ENCODE data around the gene IAH1.
"Not testable (repeated sequence)": the region's sequence is repeated elsewhere in the genome, so short reads cannot be mapped to it uniquely, and the experiment has no call there.

Gene IAH1

GRCh38 chr2:9473308-9473984 is 905 bp upstream of the IAH1 start:
- no peak for DNase-seq (ENCODE audit: low spot score)

GRCh38 chr2:9473985-9474360 is 378 bp upstream of the IAH1 start:
- peak; percentile 34 for DNase-seq (ENCODE audit: low spot score)

- DNase-seq (ENCODE audit: low spot score): no peak
These were observed 3.6 kb downstream of the IAH1 start for GRCh38 chr2:9477914-9478313.

DNA sequence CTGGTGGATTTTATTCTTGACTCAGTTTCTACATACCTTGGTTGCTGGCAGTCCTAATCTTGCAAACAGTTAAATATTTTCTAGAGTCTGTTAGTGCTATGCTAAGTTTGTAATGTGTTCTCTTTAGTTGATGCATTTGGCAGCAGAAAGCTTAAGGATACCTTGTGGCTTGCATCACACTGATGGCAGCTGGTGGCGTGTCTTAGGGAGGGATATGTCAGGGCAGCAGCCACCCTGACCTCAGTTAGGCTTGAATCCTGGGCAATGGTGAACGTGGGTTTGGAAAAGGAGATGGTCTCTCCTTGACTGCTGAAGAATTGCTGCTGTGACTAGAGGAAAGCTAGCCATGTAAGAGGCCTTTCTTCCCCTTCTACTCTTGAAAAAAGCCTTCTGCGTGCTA is 4.2 kb downstream of the IAH1 start:
- DNase-seq (ENCODE audit: low spot score): no peak

DNA sequence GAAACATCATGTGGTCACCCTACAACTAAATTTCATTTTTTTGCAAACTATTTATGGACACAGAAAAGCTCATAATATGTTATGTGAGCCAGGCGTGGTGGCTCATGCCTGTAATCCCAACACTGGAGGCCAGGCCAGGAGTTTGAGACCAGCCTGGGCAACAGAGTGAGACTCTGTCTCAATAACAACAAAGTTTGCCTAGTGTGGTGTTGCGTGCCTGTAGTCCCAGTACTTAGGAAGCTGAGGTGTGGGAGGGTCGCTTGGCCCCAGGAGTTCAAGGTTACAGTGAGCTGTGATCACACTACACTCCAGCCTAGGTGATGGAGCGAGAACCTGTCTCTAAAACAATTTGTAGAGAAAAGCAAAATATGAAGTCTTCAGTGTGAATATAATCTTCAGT is 5.8 kb downstream of the IAH1 start:
- no peak for DNase-seq (ENCODE audit: low spot score)

DNA sequence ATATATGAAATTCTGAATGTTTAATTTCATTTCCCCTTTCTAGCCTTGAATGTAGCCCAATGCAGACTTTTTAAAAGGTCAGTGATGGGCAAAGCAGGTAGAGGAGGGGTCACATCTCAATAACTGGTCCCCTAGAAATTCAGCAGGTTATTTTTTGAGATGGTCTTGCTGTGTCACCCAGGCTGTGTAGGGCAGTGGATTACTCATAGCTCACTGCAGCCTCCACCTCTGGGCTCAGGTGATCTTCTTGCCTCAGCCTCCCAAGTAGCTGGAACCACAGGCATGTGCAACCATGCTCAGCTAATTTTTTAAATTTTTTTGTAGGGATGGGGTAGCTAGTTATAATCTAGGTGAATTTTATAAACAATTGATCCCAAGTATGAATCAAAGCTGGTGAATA is 8.8 kb downstream of the IAH1 start:
- DNase-seq (ENCODE audit: low spot score): no peak

GRCh38 chr2:9484533-9484932 is 10.2 kb downstream of the IAH1 start:
- DNase-seq (ENCODE audit: low spot score): no peak

DNA sequence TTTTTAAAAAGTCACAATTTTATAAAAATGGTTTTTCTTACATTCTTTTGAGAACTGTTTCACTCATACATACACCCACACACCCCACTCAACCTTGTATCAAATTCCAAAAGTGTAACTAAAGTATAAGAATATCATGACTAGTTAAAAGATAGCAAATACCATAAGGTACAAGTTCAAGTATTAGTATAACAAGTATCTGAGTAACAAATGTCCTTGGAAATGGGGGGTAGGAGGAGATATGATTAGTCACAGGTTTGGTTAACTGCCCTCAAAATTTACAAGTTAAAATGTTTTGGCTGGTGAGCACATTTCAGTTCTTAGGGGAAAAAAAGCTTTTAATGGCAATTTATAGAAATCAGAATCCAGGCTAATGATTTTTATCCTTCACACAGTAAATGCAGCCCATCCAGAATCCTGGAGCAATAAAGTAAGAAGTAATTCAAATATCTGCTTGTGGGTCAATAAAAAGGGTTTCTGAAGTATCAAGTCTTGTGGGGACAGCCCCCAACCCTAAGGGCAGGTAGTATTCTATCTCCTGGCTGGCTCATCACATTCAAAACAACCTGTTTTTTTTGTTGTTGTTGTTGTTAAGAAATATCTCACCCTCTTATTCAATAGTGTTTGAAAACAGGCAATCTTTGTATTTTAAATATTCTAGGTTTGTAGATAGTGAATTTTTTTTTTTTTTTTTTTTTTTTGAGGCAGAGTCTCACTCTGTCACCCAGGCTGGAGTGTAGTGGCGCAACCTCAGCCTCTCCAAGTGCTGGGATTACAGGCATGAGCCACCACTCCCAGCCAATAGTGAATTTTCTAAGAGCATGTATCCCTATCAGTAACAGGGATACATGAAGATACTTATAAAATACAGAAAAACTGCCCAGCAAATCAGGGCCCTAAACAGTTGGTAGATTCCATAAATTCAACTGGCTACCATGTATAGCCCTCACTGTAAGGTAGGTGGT is 14.5 kb downstream of the IAH1 start:
- no peak for DNase-seq (ENCODE audit: low spot score)

GRCh38 chr2:9490789-9491188 is 16.4 kb downstream of the IAH1 start:
- no peak for DNase-seq (ENCODE audit: low spot score)

DNA sequence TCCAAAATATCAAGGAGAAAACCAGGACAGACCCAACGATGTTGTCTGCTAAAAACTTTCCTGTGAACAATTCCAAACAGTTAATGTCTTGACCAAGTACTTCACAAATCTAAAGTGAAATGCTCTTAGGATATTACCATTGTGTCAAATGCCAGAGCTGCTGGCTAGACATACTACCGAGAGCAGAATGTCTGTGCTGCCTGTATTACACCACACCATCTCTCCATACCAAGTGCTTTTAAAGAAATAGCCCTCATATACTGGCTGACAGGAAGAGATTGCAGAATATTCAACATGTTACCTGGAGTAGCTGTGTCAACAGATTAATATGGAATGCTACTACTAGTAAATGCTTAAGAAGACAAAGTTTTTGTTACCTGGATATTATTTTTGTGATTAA is 18.6 kb downstream of the IAH1 start:
- no peak for DNase-seq (ENCODE audit: low spot score)

DNA sequence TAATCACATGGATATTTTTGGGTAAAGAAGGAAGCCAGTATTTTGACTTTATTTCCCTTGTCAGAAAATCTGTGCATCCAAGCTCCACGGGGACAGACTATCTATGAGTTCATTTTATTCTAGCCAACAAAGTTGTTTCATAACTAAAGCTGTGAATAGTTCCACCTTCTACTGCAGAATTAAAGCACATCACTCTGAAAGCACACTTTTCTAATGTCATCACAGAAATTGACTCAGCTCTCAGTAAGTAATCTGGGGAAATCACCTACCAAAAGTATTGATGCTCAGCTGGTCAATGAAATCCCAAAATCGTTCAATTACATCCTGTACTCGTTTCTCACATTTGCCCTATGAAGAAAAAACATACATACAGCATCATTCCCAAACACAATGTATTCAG is 19.1 kb downstream of the IAH1 start:
- DNase-seq (ENCODE audit: low spot score): no peak

GRCh38 chr2:9494081-9494480 is 19.7 kb downstream of the IAH1 start:
- DNase-seq (ENCODE audit: low spot score): no peak

DNA sequence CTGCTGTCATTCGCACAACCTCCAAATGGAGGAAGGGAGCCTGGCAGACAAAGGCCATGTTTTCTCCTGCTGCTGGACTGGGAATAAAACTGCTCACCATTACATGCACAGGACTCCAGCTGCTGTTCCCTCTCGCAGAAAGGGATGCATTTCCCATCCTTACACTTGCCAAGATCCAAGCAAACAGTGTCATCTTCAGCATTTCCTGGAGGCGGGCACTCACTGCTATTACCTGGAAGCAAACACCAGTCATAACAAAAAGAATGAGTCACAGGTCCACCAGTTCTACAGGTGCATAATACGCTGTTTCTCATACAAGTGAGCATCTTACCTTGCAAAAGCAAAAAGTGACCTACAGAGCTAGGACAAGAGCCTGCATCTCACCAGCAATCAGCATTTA is 22.7 kb downstream of the IAH1 start:
- DNase-seq (ENCODE audit: low spot score): no peak

- no peak for DNase-seq (ENCODE audit: low spot score)
These were observed 23.9 kb downstream of the IAH1 start for GRCh38 chr2:9498210-9498609.

- DNase-seq (ENCODE audit: low spot score): no peak
These were observed 34.6 kb downstream of the IAH1 start for GRCh38 chr2:9508931-9509330.

DNA sequence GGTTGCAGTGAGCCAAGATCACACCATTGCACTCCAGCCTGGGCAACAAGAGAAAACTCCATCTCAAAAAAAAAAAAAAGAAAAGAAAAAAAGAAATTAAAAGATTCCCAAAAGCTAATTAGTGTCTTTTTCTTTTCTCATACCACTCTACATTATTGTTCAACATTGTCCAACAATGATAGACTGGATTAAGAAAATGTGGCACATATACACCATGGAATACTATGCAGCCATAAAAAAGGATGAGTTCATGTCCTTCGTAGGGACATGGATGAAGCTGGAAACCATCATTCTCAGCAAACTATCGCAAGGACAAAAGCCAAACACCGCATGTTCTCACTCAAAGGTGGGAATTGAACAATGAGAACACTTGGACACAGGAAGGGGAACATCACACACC is 39.6 kb downstream of the IAH1 start:
- DNase-seq (ENCODE audit: low spot score): not testable (repeated sequence)

- DNase-seq (ENCODE audit: low spot score): no peak
These were observed 42.9 kb downstream of the IAH1 start for GRCh38 chr2:9517118-9517782.

DNA sequence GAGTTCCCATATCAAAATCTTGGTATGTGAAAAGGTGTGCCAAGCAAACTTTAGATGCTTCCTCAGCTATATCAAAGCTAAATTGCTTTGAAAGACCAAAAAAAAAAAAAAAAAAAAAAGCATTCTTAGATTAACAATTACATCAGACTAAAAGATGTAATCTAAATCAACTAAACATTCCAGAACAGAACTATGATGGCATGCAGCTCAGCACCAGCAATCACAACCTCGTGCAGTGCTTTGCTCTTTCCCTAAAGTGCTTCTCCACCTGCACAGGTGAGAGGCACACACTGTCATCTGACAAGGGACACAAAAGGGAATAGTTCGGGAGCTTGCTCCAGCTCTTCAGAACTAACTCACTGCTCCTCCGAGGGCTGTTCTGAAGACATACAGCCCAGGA is 43.8 kb downstream of the IAH1 start:
- DNase-seq (ENCODE audit: low spot score): no peak

GRCh38 chr2:9518780-9519179 is 44.4 kb downstream of the IAH1 start:
- DNase-seq (ENCODE audit: low spot score): no peak

DNA sequence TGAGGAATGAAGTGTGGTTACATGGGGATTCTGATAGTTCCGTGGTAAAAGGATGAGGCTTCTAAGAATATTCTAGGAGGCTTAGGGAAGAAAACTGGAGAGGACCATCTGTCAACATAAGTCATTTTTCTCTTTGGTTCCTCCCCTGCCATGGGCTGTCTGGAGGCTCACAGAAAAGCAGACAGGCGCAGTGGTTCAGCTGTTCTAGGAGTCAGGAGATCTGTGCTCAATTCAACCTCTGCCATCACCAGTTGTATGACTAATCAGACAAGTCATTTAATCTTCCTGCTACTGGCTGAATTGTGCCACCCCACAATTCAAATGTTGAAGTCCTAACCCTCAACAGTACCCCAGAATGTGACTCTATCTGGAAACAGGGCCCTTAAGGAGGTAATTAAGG is 44.9 kb downstream of the IAH1 start:
- no peak for DNase-seq (ENCODE audit: low spot score)

DNA sequence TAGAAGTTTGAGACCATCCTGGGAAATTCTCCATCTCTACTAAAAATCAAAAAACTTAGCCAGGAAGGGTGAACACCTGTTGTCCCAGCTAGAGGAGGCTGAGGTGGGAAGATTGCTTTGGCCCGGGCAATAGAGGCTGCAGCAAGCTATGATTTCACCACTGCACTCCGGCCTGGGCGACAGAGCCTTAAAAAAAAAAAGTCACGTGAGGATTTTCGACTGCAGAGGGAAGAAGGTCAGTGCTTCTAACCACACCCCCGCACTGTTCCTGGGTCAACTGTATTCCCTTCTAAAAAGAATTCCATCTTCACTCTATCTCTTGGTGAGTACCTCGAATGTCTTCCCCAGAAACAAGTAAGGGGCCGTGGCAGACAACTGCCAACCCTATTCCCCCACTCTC is 49.9 kb downstream of the IAH1 start:
- DNase-seq (ENCODE audit: low spot score): no peak

DNA sequence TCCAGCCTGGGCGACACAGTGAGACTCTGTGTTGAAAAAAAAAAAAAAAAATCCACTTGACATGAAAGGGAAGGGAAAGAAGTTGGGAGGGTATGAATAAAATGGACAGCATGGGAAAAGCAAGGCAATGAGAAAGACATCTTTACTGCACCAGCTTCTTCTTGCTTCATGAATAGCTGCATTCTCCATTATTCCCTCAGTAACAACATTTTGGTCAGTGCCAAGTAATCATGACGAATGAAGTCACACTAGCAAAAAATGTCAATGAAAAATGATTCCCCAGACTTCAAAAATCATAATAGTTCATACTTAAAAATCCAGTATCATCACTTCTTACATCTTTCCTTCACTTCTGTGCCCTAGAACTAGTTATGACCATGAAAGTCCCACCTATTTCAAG is 50.9 kb downstream of the IAH1 start:
- peak; percentile 79 for DNase-seq (ENCODE audit: low spot score)
